ENCODE data around the gene DPP3. TPM values are rescaled to one million over a fixed set of nuclear protein-coding genes. Genes with fewer than 3 reads are reported as not detected.
A peak's percentile ranks its signal among the peaks of the same experiment; 100 is the strongest.
"Not testable (repeated sequence)": the region's sequence is repeated elsewhere in the genome, so short reads cannot be mapped to it uniquely, and the experiment has no call there.

Gene DPP3
- total RNA-seq, 1 donor from 2014 or later: 52.7 TPM

GRCh38 chr11:66530927-66531709 is 50.9 kb downstream of the DPP3 start:
- no peak for DNase-seq (ENCODE audit: low read depth)

GRCh38 chr11:66531841-66532240 is 51.6 kb downstream of the DPP3 start:
- no peak for DNase-seq (ENCODE audit: low read depth)

- DNase-seq (ENCODE audit: low read depth): no peak
Measured at GRCh38 chr11:66532784-66533183, 52.5 kb downstream of the DPP3 start.

GRCh38 chr11:66539170-66539869 is 59.1 kb downstream of the DPP3 start:
- no peak for DNase-seq (ENCODE audit: low read depth)

GRCh38 chr11:66539870-66540213 is 59.6 kb downstream of the DPP3 start:
- no peak for DNase-seq (ENCODE audit: low read depth)

- not testable (repeated sequence) for DNase-seq (ENCODE audit: low read depth)
Measured at GRCh38 chr11:66540598-66540997, 60.4 kb downstream of the DPP3 start.

GRCh38 chr11:66541892-66542291 is 61.7 kb downstream of the DPP3 start:
- DNase-seq (ENCODE audit: low read depth): no peak

GRCh38 chr11:66542362-66542761 is 62.1 kb downstream of the DPP3 start:
- DNase-seq (ENCODE audit: low read depth): peak; percentile 5

GRCh38 chr11:66543263-66544107 is 63.3 kb downstream of the DPP3 start:
- no peak for DNase-seq (ENCODE audit: low read depth)

- not testable (repeated sequence) for DNase-seq (ENCODE audit: low read depth)
Measured at GRCh38 chr11:66544952-66545351, 64.7 kb downstream of the DPP3 start.

- DNase-seq (ENCODE audit: low read depth): peak; percentile 99
Measured at GRCh38 chr11:66545701-66546367, 65.6 kb downstream of the DPP3 start, which contains the start of gene ZDHHC24. Gene ZDHHC24, minus strand, starts transcription at chr11:66546048. Its CDS starts 45 bp downstream, at chr11:66546003.

GRCh38 chr11:66546368-66546965 is 66.2 kb downstream of the DPP3 start, which contains the start of gene ACTN3:
Gene ACTN3, plus strand, starts transcription at chr11:66546903. Its CDS starts 35 bp downstream, at chr11:66546938.
- peak; percentile 53 for DNase-seq (ENCODE audit: low read depth)

GRCh38 chr11:66546966-66547661 is 66.9 kb downstream of the DPP3 start:
- DNase-seq (ENCODE audit: low read depth): peak; percentile 38

GRCh38 chr11:66547662-66548009 is 67.4 kb downstream of the DPP3 start:
- peak; percentile 82 for DNase-seq (ENCODE audit: low read depth)

GRCh38 chr11:66548041-66548440 is 67.8 kb downstream of the DPP3 start:
- peak; percentile 71 for DNase-seq (ENCODE audit: low read depth)

GRCh38 chr11:66548774-66549630 is 68.8 kb downstream of the DPP3 start:
- DNase-seq (ENCODE audit: low read depth): peak; percentile 50

- no peak for DNase-seq (ENCODE audit: low read depth)
Measured at GRCh38 chr11:66549696-66550095, 69.5 kb downstream of the DPP3 start.

- no peak for DNase-seq (ENCODE audit: low read depth)
Measured at GRCh38 chr11:66550887-66551286, 70.7 kb downstream of the DPP3 start.

GRCh38 chr11:66554602-66555001 is 74.4 kb downstream of the DPP3 start:
- no peak for DNase-seq (ENCODE audit: low read depth)

Data from myocyte (in vitro differentiated cells).